C1 segment of cervical spinal cord (tissue), 14 donors: ENCODE results near the gene CACNA2D2.

Experiments
- DNase-seq, 14 donors: peaks; one replicate each; lab custom pipeline; 2025; lab: John Stamatoyannopoulos, UW

CACNA2D2 gene

DNA sequence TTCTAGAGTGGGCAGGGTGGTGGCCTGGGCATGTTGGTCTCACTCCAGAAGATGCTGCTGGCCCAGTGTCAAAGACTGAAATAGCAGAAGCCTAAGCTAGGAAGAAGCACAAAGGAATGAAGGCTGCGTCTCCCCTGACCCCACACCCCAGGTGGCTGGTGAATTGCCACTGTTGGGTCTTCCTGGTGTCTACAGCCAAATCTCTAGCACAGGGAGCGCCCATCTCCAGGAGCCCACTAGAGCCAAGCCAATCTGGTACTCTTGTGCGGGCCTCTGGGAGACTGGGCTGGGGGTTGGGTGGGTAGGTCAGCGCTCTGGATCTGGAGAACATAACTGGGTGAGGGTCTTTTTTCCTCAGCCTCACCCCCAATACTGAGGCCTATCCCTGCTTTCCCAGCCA, 176.3 kb downstream of the CACNA2D2 start:
- DNase-seq: no peak

- DNase-seq: no peak
Measured at GRCh38 chr3:50326182-50326541, 177.3 kb downstream of the CACNA2D2 start.

DNA sequence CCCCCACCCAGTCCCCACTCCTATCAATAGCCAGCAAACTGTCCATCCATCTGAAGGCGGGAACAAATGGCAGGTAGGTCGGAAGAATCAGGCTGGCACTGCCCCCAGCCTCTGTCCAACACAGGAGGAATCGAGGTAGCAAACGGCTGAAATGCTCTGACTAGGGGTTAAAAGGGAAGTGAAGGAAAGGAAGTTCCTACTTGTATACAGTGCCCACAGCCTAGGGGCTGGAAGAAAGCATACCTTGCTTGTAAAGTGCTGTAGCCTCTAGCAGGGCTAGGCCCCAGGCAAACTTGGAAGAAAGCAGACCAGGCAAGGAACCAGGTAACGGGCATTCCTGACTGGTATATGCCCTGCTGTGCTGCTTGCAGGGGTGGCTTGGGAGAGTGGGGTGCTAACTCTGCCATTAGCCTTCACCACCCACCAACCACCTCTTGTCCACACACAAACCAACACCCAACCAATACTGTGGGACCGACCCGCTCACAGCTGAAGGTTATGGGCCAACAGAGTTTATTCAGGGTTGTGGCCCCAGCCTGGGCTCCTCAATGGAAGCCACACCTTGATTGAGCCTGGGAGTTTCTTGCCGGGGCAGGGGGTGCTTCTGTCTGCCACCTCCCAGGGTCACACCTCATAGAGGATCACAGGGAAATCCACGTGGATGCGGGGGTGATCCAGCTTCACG, 177.8 kb downstream of the CACNA2D2 start:
- DNase-seq: no peak

GRCh38 chr3:50325113-50325480, 178.3 kb downstream of the CACNA2D2 start:
- DNase-seq: no peak

DNA sequence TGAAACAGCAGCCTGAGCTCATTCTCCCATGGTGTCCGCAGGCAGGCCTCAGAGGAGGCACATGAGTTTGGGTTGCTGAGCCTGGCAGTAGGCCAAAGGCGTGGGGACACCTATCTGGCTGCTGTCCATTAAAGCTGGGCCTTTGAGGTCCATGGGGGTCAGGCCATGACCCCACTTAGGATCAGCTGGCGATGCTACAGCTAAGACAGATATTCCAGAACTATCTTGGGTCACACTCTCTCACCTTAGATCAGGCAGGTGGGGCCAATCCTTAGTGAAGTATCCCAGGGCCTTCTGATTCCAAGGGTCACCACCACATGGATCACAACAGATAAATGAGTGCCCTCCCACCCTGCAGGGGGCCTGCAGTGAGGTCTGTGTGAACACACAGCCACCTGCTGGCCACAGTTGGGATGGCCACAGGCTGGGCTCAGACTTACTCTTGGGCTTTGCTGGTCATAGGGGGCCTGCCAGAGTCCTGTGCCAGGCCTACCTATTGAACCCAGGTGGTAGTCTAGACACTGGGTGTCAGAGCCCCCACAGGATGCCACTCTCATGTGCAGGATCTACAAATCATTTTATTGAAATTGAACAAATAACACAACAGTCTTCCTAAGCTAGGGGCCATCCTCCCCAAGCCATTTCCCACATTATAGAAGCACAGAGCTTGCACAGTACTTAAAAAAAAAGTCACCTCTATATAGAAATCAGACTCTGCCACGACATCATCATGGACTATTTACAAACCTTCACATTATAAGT, 178.9 kb downstream of the CACNA2D2 start:
- DNase-seq: peak in 8 of 14 donors; percentile 22 to 60 (median 40)

GRCh38 chr3:50323614-50324199, 179.7 kb downstream of the CACNA2D2 start:
- DNase-seq: no peak

DNA sequence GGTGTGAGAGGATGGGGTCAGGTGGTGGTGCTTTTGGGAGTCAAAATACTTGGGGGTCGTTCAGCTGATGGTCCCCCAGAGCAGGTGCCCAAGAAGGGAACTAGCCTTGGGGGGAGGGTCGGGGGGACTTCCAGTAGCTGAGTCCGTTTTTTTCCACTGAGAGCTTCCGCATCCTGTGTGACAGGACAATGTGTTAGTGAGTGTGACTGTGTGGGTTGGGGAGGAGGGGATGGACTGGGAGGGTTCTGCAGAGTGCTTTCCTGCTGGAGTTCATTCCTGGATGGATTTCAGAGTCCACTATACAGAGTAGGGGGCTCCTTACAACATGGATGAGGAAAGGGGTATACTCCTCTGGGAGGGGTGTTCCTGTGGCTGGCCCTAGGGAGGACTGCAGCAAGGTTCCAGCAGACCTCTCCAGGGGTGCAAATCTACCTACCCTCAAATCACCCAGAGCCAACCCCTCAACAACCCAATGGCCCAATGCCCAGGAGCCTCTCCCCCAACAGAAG, 180.3 kb downstream of the CACNA2D2 start:
- DNase-seq: peak in 1 of 14 donors; percentile 32

DNA sequence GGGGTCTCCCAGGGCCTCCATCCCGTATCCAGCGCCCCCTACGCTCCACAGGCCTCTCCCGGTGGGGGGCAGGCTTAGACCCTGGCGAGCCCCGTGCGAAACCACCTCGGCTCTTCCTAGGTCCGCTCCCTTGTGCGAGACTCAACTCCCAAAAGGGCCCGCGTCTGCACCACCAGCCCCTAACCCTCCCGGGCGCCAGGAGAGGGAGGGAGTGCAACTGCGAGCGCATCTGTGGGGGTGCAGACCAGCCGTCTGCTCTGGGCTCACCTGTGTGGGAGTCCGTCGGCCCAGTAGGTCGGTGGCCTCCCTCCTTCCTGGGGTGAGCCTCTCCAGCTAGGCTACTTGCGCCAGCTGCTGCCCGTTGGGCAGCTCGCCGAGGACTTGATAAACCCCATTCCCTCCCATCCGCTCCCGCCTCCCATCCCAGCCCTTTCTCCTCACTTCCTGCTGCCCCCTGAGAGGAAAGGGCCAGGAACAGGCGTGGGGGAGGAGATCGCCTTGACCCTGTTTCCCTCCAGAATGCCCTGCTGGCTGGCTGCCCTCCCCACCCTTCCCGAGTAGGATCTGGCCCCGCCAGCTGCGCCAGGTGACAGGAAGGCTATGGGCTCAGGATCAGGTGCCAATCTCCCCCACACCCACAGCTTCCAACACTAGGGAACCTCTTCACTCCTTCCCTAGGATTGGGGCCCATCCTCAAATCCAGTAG, 180.9 kb downstream of the CACNA2D2 start, which contains the start of gene HYAL2:
Gene HYAL2 (minus strand): TSS at position 360 of the 706 bp plus-strand sequence. CDS start 2,256 bp downstream, outside the sequence.
- no peak for DNase-seq

DNA sequence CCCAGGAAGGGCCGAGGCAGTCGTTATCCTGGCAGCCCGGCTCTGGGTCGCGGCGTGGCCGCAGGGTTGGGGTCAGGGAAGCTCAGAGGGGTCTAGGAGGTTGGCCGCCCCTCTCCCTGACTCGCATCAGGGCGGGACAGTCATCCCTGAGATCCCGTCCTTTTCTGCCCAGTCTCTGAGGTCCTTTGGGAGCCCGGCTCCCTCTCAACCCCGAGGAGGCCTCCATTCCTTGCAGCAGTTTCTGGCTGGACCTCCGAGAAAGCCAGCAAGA, 181.4 kb downstream of the CACNA2D2 start:
- no peak for DNase-seq

GRCh38 chr3:50321336-50322114, 181.9 kb downstream of the CACNA2D2 start:
- DNase-seq: peak; percentile 75 to 99 (median 92)

DNA sequence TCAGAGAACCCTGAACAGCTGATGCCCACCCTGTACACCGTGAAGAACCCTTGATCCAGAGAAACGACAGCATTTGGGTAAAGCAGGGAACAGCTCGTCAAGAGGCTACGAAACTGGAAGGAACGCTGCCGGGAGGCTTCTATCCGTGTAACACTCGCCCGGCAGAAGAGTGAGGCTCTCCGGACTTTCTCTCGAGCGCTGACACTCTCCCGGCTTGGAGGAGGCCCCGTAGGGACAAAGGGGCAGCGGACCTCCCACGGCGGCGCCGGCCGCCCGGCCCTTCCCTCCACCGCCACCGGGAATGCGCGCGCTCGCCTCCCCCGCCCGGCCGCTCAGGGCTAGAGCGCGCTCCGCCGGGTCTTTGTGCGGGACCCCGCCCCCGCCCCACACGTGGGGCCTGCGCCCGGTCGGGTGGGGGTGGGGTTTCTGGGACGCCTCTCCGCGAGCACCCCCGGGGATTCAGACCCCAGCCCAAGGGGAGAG, 182.5 kb downstream of the CACNA2D2 start:
- DNase-seq: peak in 12 of 14 donors; percentile 83 to 99 (median 92)

DNA sequence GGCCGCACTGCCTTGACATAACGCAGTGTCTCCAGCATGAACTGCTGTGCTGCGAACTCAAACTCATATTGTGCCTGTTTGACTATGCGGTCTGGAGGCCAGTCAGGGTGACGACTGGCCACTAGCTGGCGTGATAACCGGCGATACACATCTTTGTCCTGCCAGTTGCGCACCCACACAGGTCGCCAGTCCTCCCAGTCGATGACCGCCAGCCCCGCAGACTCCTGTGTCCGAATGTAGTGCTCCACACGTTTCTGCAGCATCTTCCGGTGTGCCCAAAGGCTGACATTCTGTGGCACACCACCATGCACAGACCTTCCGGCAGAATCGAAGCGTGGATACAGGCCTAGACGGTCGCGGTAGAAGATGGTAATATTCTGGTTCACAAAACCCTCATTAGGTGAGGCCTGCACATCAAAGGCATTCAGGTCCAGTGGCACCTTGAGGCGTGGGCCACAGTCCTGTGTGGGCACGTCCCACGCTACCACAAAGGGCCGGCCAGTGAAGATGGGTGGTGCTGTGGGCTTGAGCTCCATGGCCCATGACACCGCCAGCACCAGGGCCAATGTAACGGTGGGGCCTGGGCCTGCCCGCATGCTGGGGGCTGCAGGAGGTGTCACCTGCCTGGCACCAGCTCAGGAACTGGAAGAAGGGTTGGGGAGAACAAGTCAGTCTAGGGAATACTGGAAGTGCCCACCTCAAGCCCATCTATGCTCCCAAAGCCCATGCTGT, 183.4 kb downstream of the CACNA2D2 start:
- no peak for DNase-seq

DNA sequence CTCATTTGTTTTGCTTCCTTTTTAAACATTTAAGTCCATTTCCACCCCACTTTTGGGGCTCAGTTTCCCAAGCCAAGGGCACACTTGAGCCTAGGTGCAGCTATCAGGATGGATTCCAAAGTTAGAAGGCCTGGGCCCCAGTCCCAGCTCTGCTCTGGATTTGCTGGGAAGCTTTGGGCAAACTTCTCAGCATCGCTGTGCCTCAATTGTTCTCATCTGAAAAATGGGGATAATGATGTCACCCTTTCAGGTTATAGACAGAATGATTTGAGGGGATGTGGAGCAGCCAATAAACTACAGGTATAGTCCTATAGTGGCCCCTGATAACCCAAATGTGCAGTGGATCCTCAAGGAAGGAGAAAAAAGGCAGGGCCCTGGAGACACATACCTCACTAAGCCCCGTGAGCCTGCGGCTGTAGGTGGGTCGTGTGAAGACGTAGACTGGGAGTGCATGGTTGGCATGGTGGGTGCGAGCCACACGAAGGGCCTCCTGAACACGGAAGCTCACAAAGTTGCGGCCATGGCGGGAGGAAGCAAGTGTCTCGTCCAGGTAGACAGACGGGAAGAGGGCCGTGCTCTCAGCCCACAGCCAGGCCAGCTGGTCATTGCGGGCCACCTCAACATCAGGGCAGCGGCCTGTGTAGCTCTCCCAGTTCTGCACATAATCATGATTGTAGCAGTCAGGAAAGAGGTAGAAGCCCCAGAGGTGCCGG, 184.1 kb downstream of the CACNA2D2 start:
- no peak for DNase-seq

- DNase-seq: no peak
Measured at GRCh38 chr3:50318615-50319014, 184.8 kb downstream of the CACNA2D2 start.

GRCh38 chr3:50318163-50318562, 185.3 kb downstream of the CACNA2D2 start:
- no peak for DNase-seq

- no peak for DNase-seq
Measured at GRCh38 chr3:50317300-50317699, 186.1 kb downstream of the CACNA2D2 start.

DNA sequence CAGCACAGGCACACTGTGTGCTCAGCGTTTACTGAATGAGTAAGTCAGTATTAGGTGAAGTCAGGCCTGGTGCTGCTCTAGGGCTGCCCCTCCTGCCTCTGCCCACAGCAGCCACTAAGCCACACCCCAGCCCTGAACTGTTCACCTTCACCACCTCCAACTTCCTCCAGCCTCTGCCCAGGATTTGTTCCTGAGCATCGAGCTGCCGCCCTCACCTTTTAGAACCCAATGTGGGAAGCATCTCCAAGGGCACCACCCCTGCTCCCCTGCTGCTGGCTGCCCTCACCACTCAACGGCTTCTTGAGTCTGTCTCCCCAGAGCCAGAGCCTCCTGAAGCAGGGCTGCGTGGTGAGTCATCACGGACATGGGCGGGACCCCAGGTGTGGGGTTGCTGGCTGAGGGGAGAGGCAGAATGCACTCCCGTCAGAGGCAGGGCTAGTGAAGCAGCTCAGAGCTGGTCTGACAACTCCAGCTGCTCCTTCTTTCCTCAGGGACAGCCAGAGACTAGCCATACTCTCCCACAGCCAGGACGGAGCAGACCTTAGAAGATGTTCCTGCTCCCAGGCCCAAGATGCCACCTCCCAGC, 186.7 kb downstream of the CACNA2D2 start:
- no peak for DNase-seq

DNA sequence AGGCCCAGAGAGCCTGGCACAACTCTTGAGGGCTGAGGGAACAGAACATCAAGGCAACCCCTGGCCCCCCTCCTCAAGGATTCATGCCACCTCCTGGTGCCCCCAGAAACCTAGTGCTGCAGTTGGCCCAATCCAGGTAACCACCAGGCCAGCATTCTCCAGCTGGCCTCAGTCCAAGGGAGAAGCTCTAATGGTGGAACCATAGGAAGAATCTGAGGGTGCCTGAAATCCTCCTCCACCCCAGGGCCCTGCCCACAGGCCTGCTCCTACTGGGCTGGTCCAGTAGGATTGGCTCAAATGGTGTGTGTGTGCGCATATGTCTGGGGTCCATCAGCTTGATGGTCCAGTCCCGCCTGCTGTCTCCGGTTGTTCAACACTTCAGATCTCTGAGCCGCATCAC, 188.6 kb downstream of the CACNA2D2 start:
- DNase-seq: no peak

- no peak for DNase-seq
Measured at GRCh38 chr3:50314342-50314741, 189.1 kb downstream of the CACNA2D2 start.
